Thyroid gland (tissue), 4 donors: Measurements from ENCODE around the gene LSM7. TPM values are rescaled to one million over a fixed set of nuclear protein-coding genes. Genes with fewer than 3 reads are reported as not detected.

ENCODE experiments used
- DNase-seq, 2 donors: peaks; one replicate each; pipeline ENCODE4 v3.0.0-alpha.2; 2019
- H3K27ac ChIP-seq, 3 donors: fragments of 200-600 bp; sonication (generic); 1 replicate in 2 of 3; 2 replicates in 1 of 3; pipeline ENCODE4 v1.5.1; 2016 to 2019; ENCODE audit warnings: mild to moderate bottlenecking in 1 of 3, moderate library complexity in 1 of 3
- H3K27me3 ChIP-seq: fragments of 200-600 bp; sonication (generic); one replicate; pipeline ENCODE4 v1.5.1; 2019
- H3K36me3 ChIP-seq, 2 donors: fragments of 200-600 bp; sonication (generic); one replicate each; pipeline ENCODE4 v1.5.1; 2016 to 2019
- H3K4me1 ChIP-seq, 2 donors: fragments of 200-600 bp; sonication (generic); one replicate each; pipeline ENCODE4 v1.5.1; 2017 to 2019
- H3K4me3 ChIP-seq, 3 donors: fragments of 200-600 bp; sonication (generic); replicated peaks in 1 of 3; 1 replicate in 2 of 3; 2 replicates in 1 of 3; pipeline ENCODE4 v1.5.1; 2016; ENCODE audit warnings: mild to moderate bottlenecking in 1 of 3
- H3K9me3 ChIP-seq: fragments of 200-600 bp; sonication (generic); one replicate; pipeline ENCODE4 v1.5.1; 2017
- CTCF ChIP-seq, 6 experiments: fragments of 200-600 bp in 3 of 6; fragments of 450-650 bp in 3 of 6; sonication (generic) in 3 of 6; IDR thresholded peaks; one replicate each; pipeline ENCODE4 v1.5.1; 2016 to 2019; ENCODE audit warnings: antibody characterized with exemption in 6 of 6, mild to moderate bottlenecking in 2 of 6, inconsistent platforms in 1 of 6, moderate library complexity in 1 of 6
- POLR2A ChIP-seq, 2 donors: fragments of 450-650 bp; IDR thresholded peaks; one replicate each; pipeline ENCODE4 v1.6.1; 2017; ENCODE audit warnings: antibody characterized with exemption in 2 of 2, mild to moderate bottlenecking in 2 of 2, moderate library complexity in 1 of 2
- WGBS, 2 donors: methylation state at CpG; one replicate each; pipeline ENCODE4 v1.1.5; 2017; 5-methylcytosine and 5-hydroxymethylcytosine counted together
- intact Hi-C: fragments of 100-400 bp; cut with DNase I; formaldehyde crosslinking; loops from one replicate; pipeline ENCODE4 v1.15.1; 2023
- total RNA-seq, 4 donors: library from RNA; depleted of rRNA; stranded (reverse); fragments of >200 nt; gene quantifications; one replicate each; pipeline ENCODE4 v1.2.3, GENCODE V29; 2016

Gene LSM7
- total RNA-seq, 4 donors from 2014 or later: 21.1 to 139 (median 55.1) TPM

- no peak for DNase-seq
- H3K4me1 ChIP-seq: no peaks in the 10 kb centered on the region
- no peak overlapping the region for H3K27ac ChIP-seq
- H3K9me3 ChIP-seq: no peaks in the 10 kb centered on the region
- intact Hi-C loops: no loop called here
- H3K27me3 ChIP-seq: no peaks in the 10 kb centered on the region
- TF ChIP-seq POLR2A (IDR thresholded peaks at IDR 0.05) (no peak), CTCF (IDR thresholded peaks at IDR 0.05) (no peak)
- H3K36me3 ChIP-seq: peaks cover 10 to 11% of the 10 kb centered on the region in 2 donors
- WGBS, 2 donors: 97 to 99% methylated on average over 14 to 15 of the region's 17 CpGs
- no peak overlapping the region for H3K4me3 ChIP-seq
Observed at GRCh38 chr19:2354670-2355069, 26.3 kb upstream of the LSM7 start.

GRCh38 chr19:2353887-2354592 lies 25.7 kb upstream of the LSM7 start:
- DNase-seq: no peak
- Histone ChIP-seq H3K36me3 (peaks cover 10 to 11% of the 10 kb centered on the region in 2 donors), H3K27ac (no peak overlapping the region), H3K9me3 (no peaks in the 10 kb centered on the region), H3K4me1 (no peaks in the 10 kb centered on the region), H3K4me3 (no peak overlapping the region), H3K27me3 (no peaks in the 10 kb centered on the region)
- 89 to 94% methylated on average over 16 to 22 of the region's 34 CpGs for WGBS, 2 donors
- TF ChIP-seq POLR2A (IDR thresholded peaks at IDR 0.05) (no peak), CTCF (IDR thresholded peaks at IDR 0.05) (no peak)
- intact Hi-C loops: no loop called here

GRCh38 chr19:2353159-2353886 lies 24.9 kb upstream of the LSM7 start:
- TF ChIP-seq POLR2A (IDR thresholded peaks at IDR 0.05) (no peak), CTCF (IDR thresholded peaks at IDR 0.05) (no peak)
- H3K4me1 ChIP-seq: no peaks in the 10 kb centered on the region
- H3K9me3 ChIP-seq: no peaks in the 10 kb centered on the region
- intact Hi-C loops: no loop called here
- no peak overlapping the region for H3K27ac ChIP-seq
- H3K36me3 ChIP-seq: peaks cover 10 to 11% of the 10 kb centered on the region in 2 donors
- no peak overlapping the region for H3K4me3 ChIP-seq
- no peaks in the 10 kb centered on the region for H3K27me3 ChIP-seq
- DNase-seq: no peak
- WGBS, 2 donors: 83 to 95% methylated on average over 20 to 44 of the region's 45 CpGs

- H3K27ac ChIP-seq: no peak overlapping the region
- H3K4me3 ChIP-seq: no peak overlapping the region
- no peaks in the 10 kb centered on the region for H3K4me1 ChIP-seq
- peaks cover 10 to 11% of the 10 kb centered on the region in 2 donors for H3K36me3 ChIP-seq
- H3K9me3 ChIP-seq: no peaks in the 10 kb centered on the region
- WGBS, 2 donors: 94 to 96% methylated on average over 18 to 24 of the region's 24 CpGs
- no peaks in the 10 kb centered on the region for H3K27me3 ChIP-seq
- no peak for DNase-seq
- TF ChIP-seq POLR2A (IDR thresholded peaks at IDR 0.05) (no peak), CTCF (IDR thresholded peaks at IDR 0.05) (no peak)
- intact Hi-C loops: no loop called here
Observed at GRCh38 chr19:2352121-2352520, 23.7 kb upstream of the LSM7 start.

GRCh38 chr19:2351591-2351990 lies 23.2 kb upstream of the LSM7 start:
- intact Hi-C loops: no loop called here
- peaks cover 11 to 12% of the 10 kb centered on the region in 2 donors for H3K36me3 ChIP-seq

More at GRCh38 chr19:2351591-2351990, 23.2 kb upstream of the LSM7 start:
- no peaks in the 10 kb centered on the region for H3K4me1 ChIP-seq
- no peaks in the 10 kb centered on the region for H3K27me3 ChIP-seq
- H3K27ac ChIP-seq: no peak overlapping the region
- no peak for TF ChIP-seq POLR2A (IDR thresholded peaks at IDR 0.05)
- no peak for TF ChIP-seq CTCF (IDR thresholded peaks at IDR 0.05)
- no peak for DNase-seq
- H3K4me3 ChIP-seq: no peak overlapping the region
- H3K9me3 ChIP-seq: no peaks in the 10 kb centered on the region
- 96 to 97% methylated on average over 19 to 20 of the region's 28 CpGs for WGBS, 2 donors
